Cardiac fibroblast (primary cell): ENCODE measurements around the gene PKIB.
"Not testable (repeated sequence)": the region's sequence is repeated elsewhere in the genome, so short reads cannot be mapped to it uniquely, and the experiment has no call there.

ENCODE experiments used
- DNase-seq, 2 donors: peaks; one replicate each; pipeline versions ENCODE4 v3.0.0 to v3.0.0-alpha.2; 2010; ENCODE audit warnings: low read depth in 2 of 2
- H3K4me3 ChIP-seq, 2 donors: replicated peaks in 1 of 2; 1 replicate in 1 of 2; 2 replicates in 1 of 2; pipeline ENCODE4 v1.5.1; 2011; ENCODE audit warnings: low read depth in 2 of 2, low read length in 2 of 2, mild to moderate bottlenecking in 2 of 2, moderate library complexity in 1 of 2
- CTCF ChIP-seq: IDR thresholded peaks from one replicate; pipeline ENCODE4 v1.5.1; 2011; ENCODE audit warnings: low read depth, mild to moderate bottlenecking, low read length, inconsistent platforms

Gene PKIB

GRCh38 chr6:122740091-122740490, 129.9 kb downstream of the PKIB start:
- H3K4me3 ChIP-seq = no peak overlapping the region
- no peak for TF ChIP-seq CTCF
- no peak for DNase-seq

GRCh38 chr6:122740936-122741335, 130.7 kb downstream of the PKIB start:
- H3K4me3 ChIP-seq = no peak overlapping the region
- no peak for TF ChIP-seq CTCF

GRCh38 chr6:122744247-122744646, 134.0 kb downstream of the PKIB start:
- H3K4me3 ChIP-seq = not testable (repeated sequence)
- peak; percentile 30 for TF ChIP-seq CTCF
- peak; percentile 22 to 36 for DNase-seq

More at GRCh38 chr6:122740936-122741335, 130.7 kb downstream of the PKIB start:
- DNase-seq = no peak

- DNase-seq = not testable (repeated sequence)
These were observed 134.7 kb downstream of the PKIB start for GRCh38 chr6:122744856-122745255.

GRCh38 chr6:122746688-122747087, 136.5 kb downstream of the PKIB start:
- TF ChIP-seq CTCF = no peak
- no peak overlapping the region for H3K4me3 ChIP-seq
- DNase-seq = no peak

More at GRCh38 chr6:122744856-122745255, 134.7 kb downstream of the PKIB start:
- not testable (repeated sequence) for H3K4me3 ChIP-seq

- H3K4me3 ChIP-seq = no peak overlapping the region
- no peak for DNase-seq
- TF ChIP-seq CTCF = no peak
These were observed 137.4 kb downstream of the PKIB start for GRCh38 chr6:122747573-122747972.

- DNase-seq, H3K4me3 ChIP-seq: not testable (repeated sequence)
These were observed 138.7 kb downstream of the PKIB start for GRCh38 chr6:122748945-122749344.

GRCh38 chr6:122749451-122750050, 139.3 kb downstream of the PKIB start:
- H3K4me3 ChIP-seq = no peak overlapping the region
- TF ChIP-seq CTCF = no peak
- peak in 1 of 2 donors; percentile 10 for DNase-seq
